Activated gamma-delta T cell (primary cell): Measurements from ENCODE around the gene SLC8A3.
"Not testable (repeated sequence)": the region's sequence is repeated elsewhere in the genome, so short reads cannot be mapped to it uniquely, and the experiment has no call there.

Experiments used
- DNase-seq: peaks from one replicate; lab custom pipeline; 2025; lab: John Stamatoyannopoulos, UW
- total RNA-seq, 2 donors: gene quantifications; one replicate each; lab custom pipeline; 2026; lab: John Stamatoyannopoulos, UW

The SLC8A3 gene
- total RNA-seq, result 0 to 2.5 reads per million in 2 donors

DNA sequence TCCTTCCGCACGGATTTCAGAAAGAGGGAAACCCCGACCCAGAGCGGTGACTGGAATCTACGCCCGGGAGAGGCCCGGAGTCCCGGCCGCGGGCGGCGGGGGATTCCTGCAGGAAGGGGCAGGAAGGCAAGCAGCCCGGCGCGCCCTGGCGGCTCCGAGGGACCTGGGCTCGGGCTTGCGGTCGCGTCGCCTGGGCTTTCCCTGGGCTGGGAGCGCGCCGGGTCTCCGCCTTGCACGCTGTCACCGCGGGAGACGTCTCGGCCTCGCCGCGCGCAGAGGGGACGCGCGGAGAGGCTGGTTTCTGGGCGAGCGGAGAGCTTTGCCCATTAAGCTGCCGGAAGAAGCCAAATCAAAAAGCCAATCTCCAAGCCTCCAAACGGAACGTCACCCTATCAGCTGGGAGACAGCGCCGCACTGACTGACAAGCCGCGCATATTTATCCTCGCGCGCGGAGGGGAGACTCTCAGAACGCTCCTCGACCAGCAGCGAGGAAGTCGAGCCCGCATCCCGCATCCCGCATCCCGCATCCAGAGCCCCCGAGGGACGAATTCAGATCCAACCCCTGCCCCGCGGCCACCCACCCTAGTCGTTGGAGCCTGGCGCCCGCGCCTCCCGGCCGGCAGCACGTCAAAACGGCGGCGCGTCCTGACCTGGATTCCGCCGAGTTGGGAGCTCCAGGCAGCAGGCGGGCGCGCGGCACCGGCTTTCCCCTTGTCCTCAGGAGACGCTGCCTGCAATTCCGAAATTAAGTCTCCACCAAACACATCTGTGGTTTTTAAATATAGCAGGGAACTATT is at the start of gene SLC8A3:
Gene SLC8A3, minus strand, starts transcription at position 293 of the 797 bp plus-strand sequence. CDS start 20,529 bp downstream, outside the sequence.
- no peak for DNase-seq

DNA sequence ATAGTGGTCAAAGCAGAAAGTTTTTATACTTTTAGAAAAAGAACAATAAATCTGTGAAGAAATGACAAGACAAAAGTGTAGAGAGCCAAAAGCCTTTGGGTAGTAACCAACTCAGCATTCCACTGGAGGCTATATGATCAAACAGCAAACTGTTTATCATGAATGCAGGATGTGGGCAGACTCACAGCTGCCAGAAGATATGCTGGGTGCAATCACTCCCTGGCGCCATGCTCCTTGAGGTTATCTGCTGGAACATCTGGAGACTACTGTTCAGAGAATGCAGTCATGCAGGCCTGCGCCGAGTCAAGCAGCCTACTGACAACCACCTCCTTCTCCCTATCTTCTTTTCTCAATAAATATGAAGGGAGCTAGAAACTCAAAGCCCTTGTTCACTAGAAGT is 49.0 kb upstream of the SLC8A3 start:
- no peak for DNase-seq

DNA sequence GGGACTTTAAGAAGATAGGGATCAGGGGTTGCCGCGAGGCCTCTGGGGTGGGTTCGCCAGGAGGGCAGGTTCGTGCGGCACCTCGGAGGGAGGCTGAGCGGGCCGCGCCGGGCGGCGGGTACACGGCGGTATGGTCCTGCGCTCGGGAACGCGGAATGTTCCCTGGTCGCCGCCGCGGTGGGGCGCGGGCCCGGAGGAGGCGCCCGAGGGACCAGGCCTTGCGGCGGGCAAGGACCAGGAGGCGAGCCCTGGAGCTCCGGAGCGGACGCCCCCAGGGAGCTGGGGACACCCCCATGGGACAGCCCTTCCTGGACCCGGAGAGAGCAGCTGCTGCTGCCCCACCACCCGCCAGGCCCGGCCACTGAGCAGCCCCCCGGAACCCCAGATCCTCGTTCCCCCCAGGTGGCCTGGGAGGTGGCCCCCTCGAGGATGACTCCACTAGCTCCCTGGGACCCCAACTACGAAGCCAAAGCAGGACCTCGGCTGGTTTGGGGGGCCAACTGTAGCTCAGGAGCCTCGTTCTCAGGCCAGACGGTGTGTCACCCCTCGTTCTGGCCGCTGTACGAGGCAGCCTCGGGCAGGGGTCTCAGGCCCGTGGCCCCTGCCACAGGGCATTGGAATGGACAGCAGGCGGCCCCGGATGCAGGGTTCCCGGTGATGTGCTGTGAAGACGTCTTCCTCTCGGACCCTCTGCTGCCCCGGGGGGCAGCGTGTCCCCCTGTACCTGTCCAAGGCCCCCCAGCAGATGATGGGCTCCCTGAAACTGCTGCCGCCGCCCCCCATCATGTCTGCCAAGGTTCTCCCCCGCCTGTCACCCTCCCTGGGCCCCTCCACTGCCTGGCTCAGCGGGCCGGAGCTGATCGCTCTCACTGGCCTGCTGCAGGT is 45.6 kb upstream of the SLC8A3 start:
- no peak for DNase-seq

- DNase-seq, result not testable (repeated sequence)
Measured at GRCh38 chr14:70231756-70232544, 43.2 kb upstream of the SLC8A3 start.

DNA sequence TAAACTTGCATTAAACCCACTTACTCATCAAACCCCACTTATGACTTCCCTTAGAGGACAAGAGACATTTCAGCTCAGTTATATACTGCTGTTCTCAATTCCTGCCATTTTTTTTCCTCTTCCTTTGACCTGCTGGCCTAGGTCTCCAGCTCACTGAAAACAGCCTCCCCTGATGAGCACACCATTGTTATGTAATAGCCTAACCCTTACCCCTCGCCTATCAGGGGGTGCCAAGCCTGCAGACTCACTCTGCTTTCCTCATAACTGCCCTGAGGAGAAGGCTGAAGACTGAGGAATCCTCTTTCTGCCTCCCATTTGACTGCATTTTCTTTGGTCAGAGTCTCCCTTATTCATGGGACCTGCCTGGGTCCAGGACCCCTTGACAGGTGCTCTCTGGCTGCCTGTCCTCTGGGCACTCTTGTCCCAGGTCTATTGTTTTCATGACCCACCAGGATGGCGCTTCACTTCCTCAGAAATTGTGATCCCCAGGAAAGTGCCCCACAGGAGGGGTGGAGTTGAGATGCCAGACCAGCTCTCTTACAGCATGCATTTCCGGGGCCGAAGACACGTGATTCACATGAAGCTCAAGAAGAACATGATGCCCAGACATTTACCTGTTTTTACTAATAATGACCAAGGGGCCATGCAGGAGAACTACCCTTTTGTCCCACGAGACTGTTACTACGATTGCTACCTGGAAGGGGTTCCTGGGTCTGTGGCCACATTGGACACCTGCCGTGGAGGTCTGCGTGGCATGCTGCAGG is 41.3 kb upstream of the SLC8A3 start:
- DNase-seq, result not testable (repeated sequence)

- no peak for DNase-seq
Measured at GRCh38 chr14:70213721-70214282, 25.1 kb upstream of the SLC8A3 start.

DNA sequence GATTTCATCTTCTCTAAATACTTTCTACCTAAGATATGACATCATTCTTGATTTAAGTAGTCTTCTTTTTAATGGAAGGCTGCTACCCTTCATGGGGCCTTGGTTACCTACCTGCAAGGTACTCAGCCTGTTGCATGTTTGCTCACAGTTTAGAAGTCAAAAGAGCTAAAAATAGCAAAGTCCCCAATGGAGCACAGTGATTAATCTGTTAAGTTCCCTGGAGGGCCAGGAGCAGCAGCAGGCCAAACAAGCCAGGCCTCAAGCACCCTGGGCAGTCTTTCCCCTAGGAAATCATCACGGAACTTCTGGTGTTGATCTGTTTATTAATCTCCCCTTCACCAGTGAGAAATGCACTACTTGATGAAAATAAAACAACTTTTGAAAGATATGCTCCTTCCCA is 24.0 kb upstream of the SLC8A3 start:
- no peak for DNase-seq

GRCh38 chr14:70208380-70208779 is 19.6 kb upstream of the SLC8A3 start:
- no peak for DNase-seq

DNA sequence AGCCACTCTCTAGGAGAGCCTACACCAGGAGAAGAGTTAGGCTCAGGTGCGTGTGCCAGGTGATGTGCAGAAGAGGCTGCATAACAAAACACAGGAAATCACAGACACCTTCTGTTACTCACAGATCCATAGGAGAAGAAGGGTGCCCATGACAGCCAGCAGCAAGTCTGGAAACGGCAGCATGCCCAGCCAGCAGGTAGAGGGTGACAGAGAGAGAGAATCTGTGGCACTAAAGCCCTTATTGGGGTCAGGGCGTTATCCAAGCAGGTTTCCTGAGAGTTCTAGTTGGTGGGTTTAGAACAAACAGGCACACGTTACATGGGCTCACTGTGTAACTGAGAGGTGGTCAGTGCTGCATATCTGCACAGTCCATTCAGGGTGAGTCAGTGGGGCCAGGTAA is 14.9 kb upstream of the SLC8A3 start:
- no peak for DNase-seq

DNA sequence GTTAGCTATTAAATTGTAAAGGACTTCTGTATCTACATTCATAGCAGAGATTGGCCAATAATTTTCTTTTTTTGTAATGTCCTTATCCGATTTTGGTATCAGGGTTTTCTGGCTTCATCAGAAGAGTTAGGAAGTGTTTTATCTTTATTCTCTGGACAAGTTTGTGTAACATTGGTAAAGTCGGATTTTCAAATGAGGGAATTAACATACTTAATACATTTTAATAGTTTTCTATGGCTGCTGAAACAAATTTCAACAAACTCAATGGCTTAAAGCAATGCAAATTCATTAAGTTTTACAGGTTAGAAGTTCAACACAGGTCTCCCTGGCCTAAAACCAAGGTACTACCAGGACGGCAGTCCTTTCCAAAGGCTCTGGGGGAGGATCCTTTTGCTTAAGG is 13.2 kb upstream of the SLC8A3 start:
- no peak for DNase-seq

DNA sequence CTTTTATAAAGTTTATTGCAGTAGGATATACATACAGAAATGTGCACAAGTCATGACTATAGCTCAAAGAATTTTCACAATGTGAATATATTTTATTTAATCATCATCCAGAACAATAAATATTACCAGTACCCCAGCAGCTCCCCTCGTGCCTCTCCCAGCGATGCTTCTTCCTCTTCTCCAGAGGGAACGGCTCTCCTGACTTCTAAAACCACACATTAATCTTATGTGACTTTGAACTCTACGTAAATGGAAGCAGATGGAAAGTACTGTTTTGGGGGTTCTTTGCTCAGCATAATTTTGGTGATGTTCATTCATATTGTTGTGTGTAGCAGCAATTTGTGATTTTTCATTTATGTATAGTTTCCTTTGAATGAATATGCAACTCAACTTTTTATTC is 4.6 kb upstream of the SLC8A3 start:
- no peak for DNase-seq

DNA sequence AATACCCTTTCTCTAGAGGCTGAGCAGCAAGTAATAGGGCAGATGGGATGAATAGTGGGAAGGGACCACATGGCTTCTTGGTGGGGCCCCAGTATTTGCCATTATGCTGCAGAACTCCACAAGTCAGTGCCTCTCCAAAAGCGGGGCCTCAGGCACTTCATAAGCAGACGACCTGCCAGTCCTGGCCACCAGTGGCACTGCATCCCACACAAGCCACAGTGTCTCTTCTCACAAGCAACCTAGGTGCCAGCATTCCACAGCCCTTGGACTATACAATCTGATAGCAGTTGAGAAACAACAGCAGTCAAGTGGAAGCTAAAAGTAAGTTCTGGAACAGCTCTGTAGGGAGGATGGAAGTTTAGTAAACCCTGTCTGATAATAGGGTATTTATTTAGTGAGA is 4.2 kb upstream of the SLC8A3 start:
- DNase-seq, result no peak

DNA sequence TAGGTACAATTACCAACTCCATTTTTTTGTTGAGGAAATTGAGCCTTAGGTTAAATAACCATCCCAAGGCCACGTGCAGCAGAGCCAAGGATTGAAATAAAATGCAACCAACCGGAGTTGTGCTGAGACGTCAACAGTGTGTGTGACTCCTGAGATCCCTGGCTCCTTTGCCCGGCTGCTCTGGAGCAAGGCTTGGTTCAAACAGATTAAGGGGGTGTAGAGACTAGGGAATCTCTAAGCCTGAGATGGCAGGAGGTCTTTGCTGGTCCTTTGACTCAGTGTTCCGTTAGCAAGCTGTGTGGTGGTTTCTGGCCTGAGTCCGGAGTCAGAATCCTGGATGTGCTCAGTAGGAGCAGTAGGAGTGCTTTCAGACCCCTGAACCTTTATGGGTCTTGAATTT is 1.4 kb upstream of the SLC8A3 start:
- no peak for DNase-seq

DNA sequence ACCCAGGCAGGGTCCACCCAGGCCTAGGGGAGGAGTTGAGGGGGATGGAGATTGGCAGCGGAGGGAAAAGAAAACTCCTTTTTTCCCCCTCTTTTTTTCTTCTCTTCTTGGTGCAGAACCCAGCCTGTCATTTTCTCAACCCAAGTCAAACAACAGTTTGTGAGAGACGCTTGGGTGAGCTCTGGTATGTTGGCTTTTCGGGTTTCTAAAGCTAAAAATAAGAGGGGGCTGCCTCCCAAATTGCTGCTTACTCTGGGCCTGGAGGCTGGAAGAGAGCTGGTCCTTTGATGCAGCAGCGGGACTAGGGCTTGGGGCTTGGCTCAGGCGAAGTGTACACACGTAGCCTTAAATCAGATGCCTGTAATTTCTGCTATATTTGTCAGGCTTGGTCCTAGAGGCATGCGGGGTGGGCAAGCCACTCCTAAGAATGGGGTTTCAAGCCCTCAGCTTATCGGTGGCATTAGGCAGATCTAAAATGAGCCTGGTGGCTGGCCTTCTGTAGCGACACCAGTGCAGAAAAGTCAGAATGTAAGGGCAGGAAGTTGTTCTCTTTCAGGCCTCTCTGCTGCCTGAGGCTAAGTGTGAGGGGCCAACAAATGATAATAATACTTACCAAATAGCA is 816 bp upstream of the SLC8A3 start:
- no peak for DNase-seq

- DNase-seq, result no peak
Measured at GRCh38 chr14:70188322-70188658, 461 bp downstream of the SLC8A3 start.

GRCh38 chr14:70186900-70187451 is 1.8 kb downstream of the SLC8A3 start:
- no peak for DNase-seq

GRCh38 chr14:70183991-70184390 is 4.8 kb downstream of the SLC8A3 start:
- DNase-seq, result no peak

- no peak for DNase-seq
Measured at GRCh38 chr14:70181276-70181675, 7.5 kb downstream of the SLC8A3 start.

- DNase-seq, result no peak
Measured at GRCh38 chr14:70180718-70181117, 8.0 kb downstream of the SLC8A3 start.

GRCh38 chr14:70177081-70177800 is 11.5 kb downstream of the SLC8A3 start:
- DNase-seq, result no peak
